Testis (tissue), 3 donors: ENCODE results near the gene PEBP1. TPM values are rescaled to one million over a fixed set of nuclear protein-coding genes. Genes with fewer than 3 reads are reported as not detected.

ENCODE experiments used
- DNase-seq: peaks from one replicate; pipeline ENCODE4 v3.0.0-alpha.2; 2019
- H3K27ac ChIP-seq, 2 donors: fragments of 200-600 bp; sonication (generic); one replicate each; pipeline ENCODE4 v1.5.1; 2019
- H3K27me3 ChIP-seq: fragments of 200-600 bp; sonication (generic); one replicate; pipeline ENCODE4 v1.5.1; 2019
- H3K36me3 ChIP-seq: fragments of 200-600 bp; sonication (generic); one replicate; pipeline ENCODE4 v1.5.1; 2017; ENCODE audit warnings: low read depth; ENCODE audit errors: missing control alignments
- H3K4me1 ChIP-seq: fragments of 200-600 bp; sonication (generic); one replicate; pipeline ENCODE4 v1.5.1; 2019
- H3K4me3 ChIP-seq, 2 donors: fragments of 200-600 bp; sonication (generic); one replicate each; pipeline ENCODE4 v1.5.1; 2017 to 2019
- H3K9me3 ChIP-seq: fragments of 200-600 bp; sonication (generic); one replicate; pipeline ENCODE4 v1.5.1; 2017
- POLR2A ChIP-seq: fragments of 450-650 bp; IDR thresholded peaks from one replicate; pipeline ENCODE4 v1.6.1; 2017; ENCODE audit warnings: antibody characterized with exemption, mild to moderate bottlenecking, moderate library complexity
- WGBS, 2 donors: methylation state at CpG; one replicate each; pipeline ENCODE4 v1.1.5; 2018; 5-methylcytosine and 5-hydroxymethylcytosine counted together
- intact Hi-C: fragments of 100-400 bp; cut with DNase I; formaldehyde crosslinking; loops from one replicate; pipeline ENCODE4 v1.15.1; 2023; ENCODE audit warnings: low total_unique reads
- polyA plus RNA-seq: library from polyadenylated mRNA; stranded (reverse); fragments of 350-450 nt; fragmentation: Illumina TruSeq; extraction: RNeasy Lipid Tissue Mini Kit (QIAGEN cat#74804); gene quantifications from one replicate; pipeline ENCODE4 v1.2.3, GENCODE V29; 2014; ENCODE audit warnings: low read depth, low replicate concordance; ENCODE audit not compliant: insufficient read depth
- total RNA-seq, 2 donors: library from RNA; depleted of rRNA; stranded (reverse); fragments of >200 nt; gene quantifications; one replicate each; pipeline ENCODE4 v1.2.3, GENCODE V29; 2016
- TF ChIP-seq, protein P1 (sequence below), 3 experiments: fragments of 450-650 bp in 2 of 3; fragments of 200-600 bp in 1 of 3; sonication (generic) in 1 of 3; IDR thresholded peaks; one replicate each; pipeline ENCODE4 v1.5.1; 2016 to 2019; ENCODE audit warnings: antibody characterized with exemption in 3 of 3, mild to moderate bottlenecking in 2 of 3, moderate library complexity in 1 of 3

Gene PEBP1
- total and polyA plus RNA-seq, 3 donors from 2014 or later = 370 to 500 (median 371) TPM

DNA sequence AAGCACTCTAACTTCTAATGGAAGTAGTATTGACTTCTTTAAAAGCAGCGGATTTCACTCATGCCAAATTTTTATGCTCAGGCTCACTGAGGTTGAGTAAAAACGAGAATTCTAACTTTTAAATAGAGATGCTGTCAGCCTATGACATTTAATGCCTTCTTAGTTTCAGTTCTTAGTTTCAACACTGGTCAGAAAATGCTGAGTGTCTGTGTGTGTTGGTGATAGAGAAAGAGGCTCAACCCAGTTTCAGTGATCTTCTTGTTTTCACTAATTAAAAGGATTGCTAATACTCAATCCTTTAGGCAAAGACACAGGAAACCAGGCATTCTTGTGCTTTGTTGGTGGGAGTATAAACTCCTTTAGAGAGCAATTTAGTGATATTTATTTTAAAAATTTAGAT lies 31.0 kb downstream of the PEBP1 start:
- 77 to 84% methylated on average over 2 of the region's 2 CpGs for WGBS, 2 donors
- TF ChIP-seq, protein P1, sequence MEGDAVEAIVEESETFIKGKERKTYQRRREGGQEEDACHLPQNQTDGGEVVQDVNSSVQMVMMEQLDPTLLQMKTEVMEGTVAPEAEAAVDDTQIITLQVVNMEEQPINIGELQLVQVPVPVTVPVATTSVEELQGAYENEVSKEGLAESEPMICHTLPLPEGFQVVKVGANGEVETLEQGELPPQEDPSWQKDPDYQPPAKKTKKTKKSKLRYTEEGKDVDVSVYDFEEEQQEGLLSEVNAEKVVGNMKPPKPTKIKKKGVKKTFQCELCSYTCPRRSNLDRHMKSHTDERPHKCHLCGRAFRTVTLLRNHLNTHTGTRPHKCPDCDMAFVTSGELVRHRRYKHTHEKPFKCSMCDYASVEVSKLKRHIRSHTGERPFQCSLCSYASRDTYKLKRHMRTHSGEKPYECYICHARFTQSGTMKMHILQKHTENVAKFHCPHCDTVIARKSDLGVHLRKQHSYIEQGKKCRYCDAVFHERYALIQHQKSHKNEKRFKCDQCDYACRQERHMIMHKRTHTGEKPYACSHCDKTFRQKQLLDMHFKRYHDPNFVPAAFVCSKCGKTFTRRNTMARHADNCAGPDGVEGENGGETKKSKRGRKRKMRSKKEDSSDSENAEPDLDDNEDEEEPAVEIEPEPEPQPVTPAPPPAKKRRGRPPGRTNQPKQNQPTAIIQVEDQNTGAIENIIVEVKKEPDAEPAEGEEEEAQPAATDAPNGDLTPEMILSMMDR (IDR thresholded peaks at IDR 0.05) = no peak
- no peak for TF ChIP-seq POLR2A
- H3K27ac ChIP-seq = peak overlapping the region; percentile 6 to 41
- H3K4me1 ChIP-seq = peaks cover 18% of the 10 kb centered on the region
- H3K36me3 ChIP-seq = no peaks in the 10 kb centered on the region
- no peak for DNase-seq
- no peaks in the 10 kb centered on the region for H3K9me3 ChIP-seq
- no peak overlapping the region for H3K4me3 ChIP-seq
- intact Hi-C loops = no loop called here
- H3K27me3 ChIP-seq = no peaks in the 10 kb centered on the region

DNA sequence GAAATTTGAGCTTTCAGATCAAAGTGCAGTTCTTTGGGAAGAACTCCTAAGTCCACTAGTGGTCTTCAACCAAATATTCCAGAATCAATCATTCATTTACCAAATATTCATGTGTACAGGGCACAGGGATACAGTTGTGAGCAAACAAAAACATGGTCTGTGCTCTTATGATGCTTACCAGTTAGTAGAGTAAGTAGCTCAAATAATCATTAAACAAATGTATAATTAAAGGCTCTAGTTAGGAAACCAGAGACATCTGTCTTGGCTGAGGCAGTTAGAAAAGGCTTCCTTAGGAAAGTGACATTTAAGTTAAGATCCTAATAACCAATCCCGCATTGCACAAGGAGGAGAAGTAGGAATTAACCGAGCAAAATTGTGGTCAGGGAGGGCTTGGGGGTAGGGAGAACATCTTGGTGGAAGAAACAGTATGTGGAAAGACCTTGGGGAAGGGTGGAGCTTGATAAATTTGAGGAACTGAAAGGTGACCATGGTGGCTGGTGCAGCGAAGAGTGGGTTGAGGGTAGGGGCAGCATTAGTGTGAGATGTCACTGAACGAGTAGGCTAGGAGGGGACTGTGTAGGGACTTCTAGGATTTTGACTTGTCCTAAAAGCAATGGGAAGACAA lies 40.0 kb downstream of the PEBP1 start:
- Histone ChIP-seq H3K27me3 (no peaks in the 10 kb centered on the region), H3K4me3 (no peak overlapping the region), H3K9me3 (no peaks in the 10 kb centered on the region), H3K27ac (no peak overlapping the region), H3K36me3 (no peaks in the 10 kb centered on the region), H3K4me1 (peaks cover 3% of the 10 kb centered on the region)
- no peak for DNase-seq
- TF ChIP-seq POLR2A = no peak
- TF ChIP-seq, protein P1 (IDR thresholded peaks at IDR 0.05) = no peak
- intact Hi-C loops = no loop called here
- WGBS, 2 donors = 87 to 89% methylated on average over 4 of the region's 4 CpGs

GRCh38 chr12:118183155-118183554 lies 47.2 kb downstream of the PEBP1 start:
- H3K9me3 ChIP-seq = no peaks in the 10 kb centered on the region
- no peak for DNase-seq
- no peak overlapping the region for H3K27ac ChIP-seq
- no peak for TF ChIP-seq POLR2A
- TF ChIP-seq, protein P1 (IDR thresholded peaks at IDR 0.05) = no peak
- H3K4me1 ChIP-seq = peaks cover 12% of the 10 kb centered on the region
- H3K4me3 ChIP-seq = no peak overlapping the region
- no peaks in the 10 kb centered on the region for H3K27me3 ChIP-seq
- intact Hi-C loops = loop anchor here (10.0 kb wide), 1 partner anchor 192 kb away; the partner anchor contains the start of genes SUDS3 and TAOK3
- H3K36me3 ChIP-seq = no peaks in the 10 kb centered on the region

DNA sequence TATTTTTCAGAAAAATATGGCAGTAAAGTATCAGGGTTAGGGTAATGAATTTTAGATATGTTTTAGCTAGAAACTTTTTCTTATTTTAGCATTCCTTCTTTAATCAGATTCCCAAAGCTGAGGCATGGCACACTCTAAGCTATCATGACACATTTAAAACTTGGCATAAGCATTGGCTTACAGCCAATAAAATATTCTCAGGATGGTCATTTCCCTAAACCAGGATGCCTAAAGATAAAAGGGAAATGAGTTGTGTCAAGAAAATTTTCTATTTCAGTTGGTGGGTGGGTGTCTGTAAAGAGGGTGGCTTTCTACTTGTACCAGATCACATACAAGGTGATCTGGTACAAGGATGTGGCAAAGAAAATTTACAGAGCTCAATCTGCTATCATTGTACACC lies 47.8 kb downstream of the PEBP1 start:
- H3K27ac ChIP-seq = no peak overlapping the region
- no peaks in the 10 kb centered on the region for H3K27me3 ChIP-seq
- DNase-seq = no peak
- TF ChIP-seq, protein P1 (IDR thresholded peaks at IDR 0.05) = no peak
- no peak for TF ChIP-seq POLR2A
- peaks cover 12% of the 10 kb centered on the region for H3K4me1 ChIP-seq
- no peak overlapping the region for H3K4me3 ChIP-seq
- H3K9me3 ChIP-seq = no peaks in the 10 kb centered on the region
- no peaks in the 10 kb centered on the region for H3K36me3 ChIP-seq
- intact Hi-C loops = loop anchor here (10.0 kb wide), 1 partner anchor 191 kb away; the partner anchor contains the start of genes SUDS3 and TAOK3
